HCT116 (cell line): Measurements from ENCODE around the gene IAH1. TPM values are rescaled to one million over a fixed set of nuclear protein-coding genes. Genes with fewer than 3 reads are reported as not detected.

Experiments used
- ATAC-seq: fragments of 200-7000 bp; cut with Tn5 transposase; 2 replicates; pipeline ENCODE4 v1.9.1; 2020; ENCODE audit warnings: mild to moderate bottlenecking, moderate library complexity
- BruUV-seq: library from RNA; stranded (reverse); fragments of 400-500 nt; replicated peaks from 2 replicates; lab custom pipeline; 2021; lab: Mats Ljungman, UMichigan
- CTCF ChIA-PET: fragments of 300-600 bp; sonication (Branson Sonifier 250); formaldehyde crosslinking; loops from one replicate; lab custom pipeline; 2021; ENCODE audit warnings: antibody characterized with exemption; lab: Charles Lee
- POLR2A ChIA-PET: fragments of 300-600, 350-600 bp; sonication (Branson Sonifier 250); formaldehyde crosslinking; loops from one replicate; lab custom pipeline; 2021; ENCODE audit warnings: antibody characterized with exemption; lab: Charles Lee
- RAD21 ChIA-PET, 2 experiments: fragments of 300-600 bp; sonication (Branson Sonifier 250); formaldehyde crosslinking; loops; one replicate each; lab custom pipeline; 2023; ENCODE audit warnings: low total read pairs in 2 of 2; ENCODE audit not compliant: uncharacterized antibody in 2 of 2, unreplicated experiment in 2 of 2, low non-redundant PET in 1 of 2; lab: Charles Lee
- DNase-seq: peaks from one replicate; pipeline ENCODE4 v3.0.0-alpha.2; 2010; ENCODE audit warnings: low read depth, low spot score
- H2AFZ ChIP-seq: fragments of 200-600 bp; shearing (Covaris generic), sonication (generic); 2 replicates; pipeline ENCODE4 v1.6.1; 2017; ENCODE audit warnings: low read depth, mixed run types, mixed read lengths, antibody characterized with exemption, low read length; ENCODE audit not compliant: poor library complexity, severe bottlenecking
- H3K27ac ChIP-seq: 2 replicates; pipeline ENCODE4 v1.5.1; 2012; ENCODE audit warnings: low read depth, low read length
- H3K27me3 ChIP-seq: fragments of 200-600 bp; sonication (generic); 2 replicates; pipeline ENCODE4 v1.6.1; 2016; ENCODE audit warnings: mixed run types, low read length, mixed read lengths; ENCODE audit not compliant: insufficient read depth
- H3K36me3 ChIP-seq, 2 experiments: fragments of 200-500 bp in 1 of 2; fragments of 200-600 bp in 1 of 2; sonication (Bioruptor generic) in 1 of 2; sonication (generic) in 1 of 2; 2 replicates each; pipeline versions ENCODE4 v1.5.1 to v1.6.1; 2014 to 2016; ENCODE audit warnings: low read length in 2 of 2, inconsistent platforms in 1 of 2, mixed read lengths in 1 of 2, mixed run types in 1 of 2; ENCODE audit not compliant: insufficient read depth in 2 of 2, control insufficient read depth in 1 of 2
- H3K4me1 ChIP-seq, 2 experiments: fragments of 200-600 bp in 1 of 2; sonication (generic) in 1 of 2; 2 replicates each; pipeline versions ENCODE4 v1.5.1 to v1.6.1; 2012 to 2017; ENCODE audit warnings: low read length in 2 of 2, inconsistent platforms in 1 of 2, mild to moderate bottlenecking in 1 of 2, mixed read lengths in 1 of 2, mixed run types in 1 of 2, moderate library complexity in 1 of 2; ENCODE audit not compliant: insufficient read depth in 2 of 2, control insufficient read depth in 1 of 2
- H3K4me2 ChIP-seq: fragments of 200-600 bp; sonication (generic); 2 replicates; pipeline ENCODE4 v1.6.1; 2017; ENCODE audit warnings: mixed run types, low read length, mixed read lengths
- H3K4me3 ChIP-seq, 2 experiments: fragments of 200-600 bp in 1 of 2; sonication (generic) in 1 of 2; replicated peaks in 1 of 2; 2 replicates each; pipeline ENCODE4 v1.5.1; 2011 to 2016; ENCODE audit warnings: low read length in 2 of 2, control low read depth in 1 of 2, low read depth in 1 of 2, mild to moderate bottlenecking in 1 of 2, mixed read lengths in 1 of 2, mixed run types in 1 of 2
- H3K79me2 ChIP-seq: fragments of 200-600 bp; sonication (generic); 2 replicates; pipeline ENCODE4 v1.6.1; 2017; ENCODE audit warnings: mild to moderate bottlenecking, mixed run types, low read length, moderate library complexity, mixed read lengths; ENCODE audit not compliant: insufficient read depth
- H3K9ac ChIP-seq: fragments of 200-600 bp; sonication (generic); 2 replicates; pipeline ENCODE4 v1.6.1; 2016; ENCODE audit warnings: low read length, mixed read lengths
- H3K9me2 ChIP-seq: fragments of 200-600 bp; sonication (generic), shearing (Covaris generic); 2 replicates; pipeline ENCODE4 v1.6.1; 2017; ENCODE audit warnings: mixed run types, mild to moderate bottlenecking, moderate library complexity; ENCODE audit not compliant: insufficient read depth
- H3K9me3 ChIP-seq, 2 experiments: fragments of 200-500 bp in 1 of 2; fragments of 200-600 bp in 1 of 2; sonication (Bioruptor generic) in 1 of 2; sonication (generic) in 1 of 2; 2 replicates each; pipeline ENCODE4 v1.6.1; 2014 to 2017; ENCODE audit warnings: low read length in 2 of 2, mixed read lengths in 2 of 2, inconsistent platforms in 1 of 2, low read depth in 1 of 2, mild to moderate bottlenecking in 1 of 2, mixed run types in 1 of 2, moderate library complexity in 1 of 2; ENCODE audit not compliant: control insufficient read depth in 1 of 2, insufficient read depth in 1 of 2
- H4K20me1 ChIP-seq: fragments of 200-600 bp; sonication (generic), shearing (Covaris generic); 2 replicates; pipeline ENCODE4 v1.6.1; 2017; ENCODE audit warnings: mixed run types, mild to moderate bottlenecking, moderate library complexity; ENCODE audit not compliant: insufficient read depth
- CEBPB ChIP-seq: IDR thresholded peaks from 2 replicates; pipeline ENCODE4 v1.6.1; 2012; ENCODE audit warnings: low read depth
- EGR1 ChIP-seq: IDR thresholded peaks from 2 replicates; pipeline ENCODE4 v1.6.1; 2012; ENCODE audit warnings: low read depth
- ELF1 ChIP-seq: IDR thresholded peaks from 2 replicates; pipeline ENCODE4 v1.6.1; 2012; ENCODE audit warnings: low read depth, borderline replicate concordance
- EZH2 ChIP-seq: fragments of 200-600 bp; sonication (generic); IDR thresholded peaks from 2 replicates; pipeline ENCODE4 v1.6.1; 2017; ENCODE audit warnings: antibody characterized with exemption, mixed run types
- EZH2phosphoT487 ChIP-seq: fragments of 200-600 bp; IDR thresholded peaks from 2 replicates; pipeline ENCODE4 v1.6.1; 2018; ENCODE audit warnings: antibody characterized with exemption, borderline replicate concordance
- FOSL1 ChIP-seq: IDR thresholded peaks from 2 replicates; pipeline ENCODE4 v1.6.1; 2012; ENCODE audit warnings: low read depth
- JUND ChIP-seq: IDR thresholded peaks from 2 replicates; pipeline ENCODE4 v1.6.1; 2012
- POLR2AphosphoS5 ChIP-seq: IDR thresholded peaks from 2 replicates; pipeline ENCODE4 v1.6.1; 2011; ENCODE audit warnings: mild to moderate bottlenecking, low read depth, low read length, moderate library complexity
- RAD21 ChIP-seq: IDR thresholded peaks from 2 replicates; pipeline ENCODE4 v1.6.1; 2012; ENCODE audit warnings: low read depth, mild to moderate bottlenecking
- SP1 ChIP-seq: IDR thresholded peaks from 2 replicates; pipeline ENCODE4 v1.6.1; 2012; ENCODE audit warnings: low read depth
- SRF ChIP-seq: IDR thresholded peaks from 2 replicates; pipeline ENCODE4 v1.6.1; 2012; ENCODE audit warnings: low read depth
- TCF7L2 ChIP-seq: IDR thresholded peaks from 2 replicates; pipeline ENCODE4 v1.7.0; 2011; ENCODE audit warnings: borderline replicate concordance, inconsistent platforms; ENCODE audit not compliant: insufficient read depth, insufficient read length; ENCODE audit errors: extremely low read depth
- YY1 ChIP-seq: IDR thresholded peaks from 2 replicates; pipeline ENCODE4 v1.6.1; 2011; ENCODE audit warnings: low read length, low read depth, moderate library complexity, mild to moderate bottlenecking; ENCODE audit not compliant: insufficient replicate concordance; ENCODE audit errors: extremely low read depth
- ZFX ChIP-seq: fragments of 450-650 bp; IDR thresholded peaks from 2 replicates; pipeline ENCODE4 v1.6.1; 2017
- ZNF274 ChIP-seq: fragments of 200-500 bp; sonication (Bioruptor generic); IDR thresholded peaks from 2 replicates; pipeline ENCODE4 v1.6.1; 2014; ENCODE audit warnings: mild to moderate bottlenecking, low read depth, low read length, inconsistent platforms
- intact Hi-C: fragments of 100-400 bp; cut with micrococcal nuclease; formaldehyde crosslinking; loops from 2 replicates; pipeline ENCODE4 v1.10.0; 2022
- total RNA-seq: library from RNA; stranded (reverse); gene quantifications from one replicate; pipeline ENCODE4 v1.2.1, GENCODE V29; 2021; ENCODE audit not compliant: unreplicated experiment
- TF ChIP-seq, protein P1 (sequence below), 3 experiments: fragments of 200-600 bp in 1 of 3; sonication (generic) in 1 of 3; IDR thresholded peaks in 2 of 3; conservative IDR thresholded peaks in 1 of 3; 2 replicates each; pipeline ENCODE4 v1.5.1; 2012 to 2017; ENCODE audit warnings: low read depth in 2 of 3, low read length in 2 of 3, antibody characterized with exemption in 1 of 3, borderline replicate concordance in 1 of 3, control low read depth in 1 of 3, mild to moderate bottlenecking in 1 of 3, mixed read lengths in 1 of 3, mixed run types in 1 of 3, moderate library complexity in 1 of 3; ENCODE audit not compliant: insufficient read depth in 1 of 3
- TF ChIP-seq, protein P2 (sequence below): IDR thresholded peaks from 2 replicates; pipeline ENCODE4 v1.6.1; 2012; ENCODE audit warnings: low read depth
- TF ChIP-seq, protein P3 (sequence below): IDR thresholded peaks from 2 replicates; pipeline ENCODE4 v1.6.1; 2011; ENCODE audit warnings: mild to moderate bottlenecking, low read length, moderate library complexity; ENCODE audit not compliant: insufficient replicate concordance; ENCODE audit errors: extremely low read depth

IAH1 gene
- total RNA-seq, 1 experiment from 2014 or later, result 35.1 TPM

DNA sequence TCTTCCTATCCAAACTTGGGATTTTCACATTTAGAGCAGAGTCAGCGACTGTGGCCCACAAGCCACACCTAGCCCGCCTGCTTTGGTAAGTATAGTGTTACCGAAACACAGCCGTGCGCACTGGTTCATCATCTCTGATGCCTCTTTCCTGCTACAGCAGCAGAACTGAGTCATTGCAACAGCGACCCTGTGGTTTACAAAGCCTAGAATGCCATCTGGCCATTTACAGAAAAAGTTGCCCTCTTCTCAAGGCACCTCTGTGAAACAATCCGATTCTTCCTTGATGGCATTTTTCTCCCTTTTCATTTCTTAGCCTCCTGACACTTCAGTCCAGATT lies 10.7 kb upstream of the IAH1 start:
- Histone ChIP-seq H3K36me3 (peaks cover 11 to 23% of the 10 kb centered on the region in 2 experiments; a peak in 3 of 4 replicates), H3K27ac (no peak overlapping the region), H3K4me2 (no peak overlapping the region), H3K9ac (no peak overlapping the region), H2AFZ (no peak overlapping the region), H4K20me1 (no peaks in the 10 kb centered on the region), H3K4me3 (no peak overlapping the region), H3K4me1 (no peaks in the 10 kb centered on the region), H3K79me2 (no peaks in the 10 kb centered on the region), H3K9me3 (no peaks in the 10 kb centered on the region), H3K27me3 (no peaks in the 10 kb centered on the region), H3K9me2 (no peaks in the 10 kb centered on the region)
- no peak for ATAC-seq
- TF ChIP-seq EGR1, result no peak
- no peak for TF ChIP-seq EZH2
- TF ChIP-seq RAD21, result no peak
- no peak for TF ChIP-seq ZNF274
- TF ChIP-seq SRF, result no peak
- no peak for TF ChIP-seq ZFX
- no peak for TF ChIP-seq EZH2phosphoT487
- no peak for TF ChIP-seq TCF7L2
- TF ChIP-seq SP1, result no peak
- TF ChIP-seq CEBPB, result no peak
- no peak for TF ChIP-seq YY1
- no peak for TF ChIP-seq ELF1
- no peak for TF ChIP-seq POLR2AphosphoS5
- TF ChIP-seq, protein P1, sequence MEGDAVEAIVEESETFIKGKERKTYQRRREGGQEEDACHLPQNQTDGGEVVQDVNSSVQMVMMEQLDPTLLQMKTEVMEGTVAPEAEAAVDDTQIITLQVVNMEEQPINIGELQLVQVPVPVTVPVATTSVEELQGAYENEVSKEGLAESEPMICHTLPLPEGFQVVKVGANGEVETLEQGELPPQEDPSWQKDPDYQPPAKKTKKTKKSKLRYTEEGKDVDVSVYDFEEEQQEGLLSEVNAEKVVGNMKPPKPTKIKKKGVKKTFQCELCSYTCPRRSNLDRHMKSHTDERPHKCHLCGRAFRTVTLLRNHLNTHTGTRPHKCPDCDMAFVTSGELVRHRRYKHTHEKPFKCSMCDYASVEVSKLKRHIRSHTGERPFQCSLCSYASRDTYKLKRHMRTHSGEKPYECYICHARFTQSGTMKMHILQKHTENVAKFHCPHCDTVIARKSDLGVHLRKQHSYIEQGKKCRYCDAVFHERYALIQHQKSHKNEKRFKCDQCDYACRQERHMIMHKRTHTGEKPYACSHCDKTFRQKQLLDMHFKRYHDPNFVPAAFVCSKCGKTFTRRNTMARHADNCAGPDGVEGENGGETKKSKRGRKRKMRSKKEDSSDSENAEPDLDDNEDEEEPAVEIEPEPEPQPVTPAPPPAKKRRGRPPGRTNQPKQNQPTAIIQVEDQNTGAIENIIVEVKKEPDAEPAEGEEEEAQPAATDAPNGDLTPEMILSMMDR (IDR thresholded peaks at IDR 0.05 in 2 of 3, conservative IDR thresholded peaks at IDR 0.05 in 1 of 3; ENCODE audit: borderline replicate concordance in 1 of 3, insufficient read depth in 1 of 3, low read depth in 2 of 3, low read length in 2 of 3), result no peak
- TF ChIP-seq, protein P2, sequence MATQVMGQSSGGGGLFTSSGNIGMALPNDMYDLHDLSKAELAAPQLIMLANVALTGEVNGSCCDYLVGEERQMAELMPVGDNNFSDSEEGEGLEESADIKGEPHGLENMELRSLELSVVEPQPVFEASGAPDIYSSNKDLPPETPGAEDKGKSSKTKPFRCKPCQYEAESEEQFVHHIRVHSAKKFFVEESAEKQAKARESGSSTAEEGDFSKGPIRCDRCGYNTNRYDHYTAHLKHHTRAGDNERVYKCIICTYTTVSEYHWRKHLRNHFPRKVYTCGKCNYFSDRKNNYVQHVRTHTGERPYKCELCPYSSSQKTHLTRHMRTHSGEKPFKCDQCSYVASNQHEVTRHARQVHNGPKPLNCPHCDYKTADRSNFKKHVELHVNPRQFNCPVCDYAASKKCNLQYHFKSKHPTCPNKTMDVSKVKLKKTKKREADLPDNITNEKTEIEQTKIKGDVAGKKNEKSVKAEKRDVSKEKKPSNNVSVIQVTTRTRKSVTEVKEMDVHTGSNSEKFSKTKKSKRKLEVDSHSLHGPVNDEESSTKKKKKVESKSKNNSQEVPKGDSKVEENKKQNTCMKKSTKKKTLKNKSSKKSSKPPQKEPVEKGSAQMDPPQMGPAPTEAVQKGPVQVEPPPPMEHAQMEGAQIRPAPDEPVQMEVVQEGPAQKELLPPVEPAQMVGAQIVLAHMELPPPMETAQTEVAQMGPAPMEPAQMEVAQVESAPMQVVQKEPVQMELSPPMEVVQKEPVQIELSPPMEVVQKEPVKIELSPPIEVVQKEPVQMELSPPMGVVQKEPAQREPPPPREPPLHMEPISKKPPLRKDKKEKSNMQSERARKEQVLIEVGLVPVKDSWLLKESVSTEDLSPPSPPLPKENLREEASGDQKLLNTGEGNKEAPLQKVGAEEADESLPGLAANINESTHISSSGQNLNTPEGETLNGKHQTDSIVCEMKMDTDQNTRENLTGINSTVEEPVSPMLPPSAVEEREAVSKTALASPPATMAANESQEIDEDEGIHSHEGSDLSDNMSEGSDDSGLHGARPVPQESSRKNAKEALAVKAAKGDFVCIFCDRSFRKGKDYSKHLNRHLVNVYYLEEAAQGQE, result no peak
- TF ChIP-seq, protein P3, sequence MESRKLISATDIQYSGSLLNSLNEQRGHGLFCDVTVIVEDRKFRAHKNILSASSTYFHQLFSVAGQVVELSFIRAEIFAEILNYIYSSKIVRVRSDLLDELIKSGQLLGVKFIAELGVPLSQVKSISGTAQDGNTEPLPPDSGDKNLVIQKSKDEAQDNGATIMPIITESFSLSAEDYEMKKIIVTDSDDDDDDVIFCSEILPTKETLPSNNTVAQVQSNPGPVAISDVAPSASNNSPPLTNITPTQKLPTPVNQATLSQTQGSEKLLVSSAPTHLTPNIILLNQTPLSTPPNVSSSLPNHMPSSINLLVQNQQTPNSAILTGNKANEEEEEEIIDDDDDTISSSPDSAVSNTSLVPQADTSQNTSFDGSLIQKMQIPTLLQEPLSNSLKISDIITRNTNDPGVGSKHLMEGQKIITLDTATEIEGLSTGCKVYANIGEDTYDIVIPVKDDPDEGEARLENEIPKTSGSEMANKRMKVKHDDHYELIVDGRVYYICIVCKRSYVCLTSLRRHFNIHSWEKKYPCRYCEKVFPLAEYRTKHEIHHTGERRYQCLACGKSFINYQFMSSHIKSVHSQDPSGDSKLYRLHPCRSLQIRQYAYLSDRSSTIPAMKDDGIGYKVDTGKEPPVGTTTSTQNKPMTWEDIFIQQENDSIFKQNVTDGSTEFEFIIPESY, result no peak
- TF ChIP-seq FOSL1, result no peak
- no peak for TF ChIP-seq JUND
- no TSS peak for BruUV-seq
- POLR2A ChIA-PET, result no interaction called here
- CTCF ChIA-PET, result no interaction called here
- RAD21 ChIA-PET, result no interaction called here
- intact Hi-C loops, result no loop called here
- DNase-seq, result no peak
